H1 (cell line): ENCODE data around the gene GABPB1. TPM values are rescaled to one million over a fixed set of nuclear protein-coding genes. Genes with fewer than 3 reads are reported as not detected.

ENCODE experiments used
- CTCF ChIA-PET: fragments of 300-600 bp; sonication (Branson Sonifier 250); formaldehyde crosslinking; loops from one replicate; lab custom pipeline; 2021; ENCODE audit not compliant: partially characterized antibody; lab: Charles Lee
- POLR2A ChIA-PET: fragments of 300-600 bp; sonication (Branson Sonifier 250); formaldehyde crosslinking; loops from one replicate; lab custom pipeline; 2021; ENCODE audit warnings: inconsistent platforms; ENCODE audit not compliant: partially characterized antibody; lab: Charles Lee
- DNase-seq, 2 experiments: peaks; one replicate each; pipeline versions ENCODE4 v3.0.0 to v3.0.0-alpha.2; 2010 to 2022; ENCODE audit warnings: low spot score in 2 of 2, low read depth in 1 of 2, mixed read lengths in 1 of 2
- FAIRE-seq: peaks from 2 replicates; lab custom pipeline; 2011; peaks lifted over from hg19 to GRCh38; lab: Jason Lieb, UNC
- H2AFZ ChIP-seq: 2 replicates; pipeline ENCODE4 v1.8.1; 2012; ENCODE audit warnings: low read length, inconsistent platforms
- H2AK5ac ChIP-seq: 2 replicates; pipeline ENCODE4 v1.6.1; 2013; ENCODE audit warnings: low read depth, low read length
- H2BK120ac ChIP-seq: replicated peaks from 2 replicates; pipeline ENCODE3; 2013; ENCODE audit warnings: low read depth, low read length, inconsistent platforms
- H2BK12ac ChIP-seq: 2 replicates; pipeline ENCODE4 v1.6.1; 2013; ENCODE audit warnings: low read depth, low read length
- H2BK15ac ChIP-seq: 2 replicates; pipeline ENCODE4 v1.6.1; 2013; ENCODE audit warnings: low read length
- H2BK20ac ChIP-seq: 2 replicates; pipeline ENCODE4 v1.6.1; 2013; ENCODE audit warnings: low read length
- H2BK5ac ChIP-seq: 2 replicates; pipeline ENCODE4 v1.6.1; 2013; ENCODE audit warnings: low read depth, low read length
- H3K14ac ChIP-seq: 2 replicates; pipeline ENCODE4 v1.6.1; 2013; ENCODE audit warnings: inconsistent platforms; ENCODE audit not compliant: insufficient read length
- H3K18ac ChIP-seq: 2 replicates; pipeline ENCODE4 v1.6.1; 2013; ENCODE audit warnings: low read length; ENCODE audit errors: extremely low read depth
- H3K23ac ChIP-seq: 2 replicates; pipeline ENCODE4 v1.6.1; 2013; ENCODE audit warnings: inconsistent platforms; ENCODE audit not compliant: insufficient read length
- H3K23me2 ChIP-seq: 2 replicates; pipeline ENCODE4 v1.6.1; 2013; ENCODE audit warnings: low read depth, low read length
- H3K27ac ChIP-seq: 2 replicates; pipeline ENCODE4 v1.6.1; 2011; ENCODE audit warnings: low read depth, low read length, inconsistent platforms
- H3K27me3 ChIP-seq, 4 experiments: replicated peaks in 1 of 4; 1 replicate in 1 of 4; 2 replicates in 3 of 4; pipeline versions ENCODE4 v1.6.1 to v1.8.1; 2011 to 2013; ENCODE audit warnings: low read length in 3 of 4, mild to moderate bottlenecking in 3 of 4, inconsistent platforms in 2 of 4, mixed read lengths in 2 of 4, moderate library complexity in 1 of 4; ENCODE audit not compliant: control insufficient read depth in 3 of 4, insufficient read depth in 3 of 4; ENCODE audit errors: extremely low read depth in 1 of 4
- H3K36me3 ChIP-seq, 4 experiments: 2 replicates each; pipeline versions ENCODE4 v1.6.1 to v1.8.1; 2011 to 2013; ENCODE audit warnings: mild to moderate bottlenecking in 4 of 4, low read length in 3 of 4, moderate library complexity in 2 of 4, control low read depth in 1 of 4, inconsistent platforms in 1 of 4; ENCODE audit not compliant: insufficient read depth in 4 of 4, control insufficient read depth in 2 of 4
- H3K4ac ChIP-seq: replicated peaks from 2 replicates; pipeline ENCODE3; 2013; ENCODE audit warnings: low read length, low read depth, mixed read lengths, inconsistent platforms; ENCODE audit not compliant: insufficient read length
- H3K4me1 ChIP-seq, 4 experiments: replicated peaks in 1 of 4; 1 replicate in 1 of 4; 2 replicates in 3 of 4; pipeline versions ENCODE4 v1.6.1 to v1.8.1; 2011 to 2013; ENCODE audit warnings: low read length in 3 of 4, inconsistent platforms in 2 of 4, mixed read lengths in 1 of 4; ENCODE audit not compliant: insufficient read depth in 4 of 4, control insufficient read depth in 3 of 4
- H3K4me2 ChIP-seq, 2 experiments: 2 replicates each; pipeline versions ENCODE4 v1.6.1 to v1.8.1; 2011 to 2013; ENCODE audit warnings: low read depth in 2 of 2, low read length in 2 of 2, control low read depth in 1 of 2, inconsistent platforms in 1 of 2, mild to moderate bottlenecking in 1 of 2; ENCODE audit not compliant: insufficient read depth in 1 of 2
- H3K4me3 ChIP-seq, 4 experiments: fragments of 200-600, 300-600 bp in 1 of 4; sonication (generic), shearing (Covaris generic), sonication (Bioruptor Twin) in 1 of 4; 2 replicates each; pipeline versions ENCODE4 v1.5.1 to v1.8.1; 2011 to 2016; ENCODE audit warnings: low read length in 4 of 4, low read depth in 3 of 4, control low read depth in 2 of 4, inconsistent platforms in 2 of 4, mild to moderate bottlenecking in 2 of 4, mixed read lengths in 1 of 4, moderate library complexity in 1 of 4; ENCODE audit not compliant: insufficient read depth in 2 of 4; ENCODE audit errors: extremely low read depth in 1 of 4
- H3K56ac ChIP-seq: replicated peaks from 2 replicates; pipeline ENCODE3; 2013; ENCODE audit warnings: low read depth, mild to moderate bottlenecking, mixed read lengths, low read length, inconsistent platforms; ENCODE audit not compliant: insufficient read length
- H3K79me1 ChIP-seq: 2 replicates; pipeline ENCODE4 v1.6.1; 2013; ENCODE audit warnings: low read depth, low read length, control low read depth
- H3K79me2 ChIP-seq, 2 experiments: 2 replicates each; pipeline versions ENCODE4 v1.6.1 to v1.8.1; 2012 to 2013; ENCODE audit warnings: low read length in 2 of 2, mild to moderate bottlenecking in 2 of 2, inconsistent platforms in 1 of 2; ENCODE audit not compliant: insufficient read depth in 2 of 2, control insufficient read depth in 1 of 2
- H3K9ac ChIP-seq, 4 experiments: replicated peaks in 1 of 4; 1 replicate in 1 of 4; 2 replicates in 3 of 4; pipeline versions ENCODE4 v1.6.1 to v1.8.1; 2011 to 2013; ENCODE audit warnings: low read depth in 3 of 4, low read length in 3 of 4, control low read depth in 2 of 4, mild to moderate bottlenecking in 2 of 4, moderate library complexity in 2 of 4, inconsistent platforms in 1 of 4; ENCODE audit errors: extremely low read depth in 1 of 4
- H3K9me3 ChIP-seq, 2 experiments: 2 replicates each; pipeline versions ENCODE4 v1.6.1 to v1.8.1; 2012 to 2013; ENCODE audit warnings: mild to moderate bottlenecking in 2 of 2, moderate library complexity in 2 of 2, control low read depth in 1 of 2, inconsistent platforms in 1 of 2, low read depth in 1 of 2, low read length in 1 of 2, mixed read lengths in 1 of 2; ENCODE audit not compliant: insufficient read depth in 2 of 2
- H4K20me1 ChIP-seq, 2 experiments: replicated peaks in 1 of 2; 2 replicates each; pipeline versions ENCODE3 to v1.8.1; 2011 to 2013; ENCODE audit warnings: inconsistent platforms in 2 of 2, low read length in 2 of 2, mild to moderate bottlenecking in 1 of 2; ENCODE audit not compliant: insufficient read depth in 2 of 2, control insufficient read depth in 1 of 2
- H4K5ac ChIP-seq: 2 replicates; pipeline ENCODE4 v1.6.1; 2013; ENCODE audit warnings: low read length, low read depth, mixed read lengths, inconsistent platforms; ENCODE audit not compliant: insufficient read length
- H4K8ac ChIP-seq: 2 replicates; pipeline ENCODE4 v1.8.0; 2013; ENCODE audit warnings: mild to moderate bottlenecking, moderate library complexity, low read length, inconsistent platforms; ENCODE audit not compliant: insufficient read depth; ENCODE audit errors: extremely low read depth
- H4K91ac ChIP-seq: replicated peaks from 2 replicates; pipeline ENCODE3; 2013; ENCODE audit warnings: low read length, mixed read lengths, inconsistent platforms; ENCODE audit not compliant: insufficient read length
- ATF2 ChIP-seq: IDR thresholded peaks from 2 replicates; pipeline ENCODE4 v1.6.1; 2012; ENCODE audit warnings: low read length, inconsistent platforms
- BRCA1 ChIP-seq: IDR thresholded peaks from 2 replicates; pipeline ENCODE4 v1.6.1; 2012; ENCODE audit warnings: low read depth, low read length, improper control_type of control experiment
- CBX5 ChIP-seq: fragments of 300-800, 300-1000 bp; sonication (generic); IDR thresholded peaks from 2 replicates; pipeline ENCODE4 v1.7.1; 2016; ENCODE audit warnings: antibody characterized with exemption, low read length, low read depth
- CBX8 ChIP-seq: fragments of 300-800, 300-1000 bp; sonication (generic); IDR thresholded peaks from 2 replicates; pipeline ENCODE4 v1.7.1; 2016; ENCODE audit warnings: low read depth, low read length, borderline replicate concordance
- EP300 ChIP-seq, 2 experiments: IDR thresholded peaks; 1 replicate in 1 of 2; 2 replicates in 1 of 2; pipeline ENCODE4 v1.6.1; 2011 to 2012; ENCODE audit warnings: low read depth in 2 of 2, low read length in 2 of 2, mild to moderate bottlenecking in 2 of 2, borderline replicate concordance in 1 of 2, inconsistent platforms in 1 of 2, moderate library complexity in 1 of 2
- SP4 ChIP-seq: IDR thresholded peaks from 2 replicates; pipeline ENCODE4 v1.6.1; 2012; ENCODE audit warnings: low read length, inconsistent platforms
- WGBS, 2 experiments: shearing (Covaris generic) in 1 of 2; methylation state at CpG; one replicate each; pipeline versions ENCODE4 v1.1.6 to v1.1.7; 2013 to 2015; ENCODE audit warnings: low lambda C conversion rate in 2 of 2, mixed read lengths in 2 of 2, inconsistent platforms in 1 of 2, low coverage in 1 of 2, missing lambda C conversion rate in 1 of 2; ENCODE audit not compliant: insufficient replicate concordance in 2 of 2, insufficient coverage in 1 of 2, insufficient read length in 1 of 2; ENCODE audit errors: extremely low coverage in 1 of 2, missing lambda C conversion rate in 1 of 2; 5-methylcytosine and 5-hydroxymethylcytosine counted together
- polyA plus RNA-seq, 7 experiments: library from polyadenylated mRNA; depleted of rRNA in 3 of 7; stranded (reverse) in 5 of 7; unstranded in 2 of 7; fragments of >200 nt in 5 of 7; fragments of 200-250 nt in 2 of 7; gene quantifications; 1 replicate in 5 of 7; 2 replicates in 1 of 7; 4 replicates in 1 of 7; pipeline versions ENCODE4 v1.2.1 to v1.2.3, GENCODE V29; 2011 to 2013; ENCODE audit warnings: missing spikeins in 2 of 7, mixed read lengths in 2 of 7
- total RNA-seq: library from RNA; stranded (reverse); fragmentation: NEBNext Ultra II Directional; extraction: Animal tissue kit (Norgen Biotek cat#: 25700); gene quantifications from 2 replicates; pipeline ENCODE4 v1.2.1, GENCODE V29; 2021

The GABPB1 gene
- total and polyA plus RNA-seq, 2 of the 8 experiments (the other 6 are each of a cell fraction or from before 2014, with no cell fraction given) = 24.5 to 32.3 TPM

GRCh38 chr15:50260969-50261496 lies 94.0 kb downstream of the GABPB1 start:
- no peak overlapping the region for H3K4me2 ChIP-seq
- no peak overlapping the region for H3K23ac ChIP-seq
- 91% methylated on average over 2 of the region's 2 CpGs; no CpG with 5 or more reads in 1 of the 2 experiments for WGBS, 2 experiments
- H2AFZ ChIP-seq = no peak overlapping the region
- H3K9me3 ChIP-seq = no peaks in the 10 kb centered on the region
- DNase-seq = no peak
- H4K20me1 ChIP-seq = no peaks in the 10 kb centered on the region
- no peaks in the 10 kb centered on the region for H3K23me2 ChIP-seq
- H2BK15ac ChIP-seq = no peak overlapping the region
- H3K27me3 ChIP-seq = no peaks in the 10 kb centered on the region
- H4K91ac ChIP-seq = no peak overlapping the region
- CTCF ChIA-PET = interaction anchor here (1.2 to 1.6 kb wide), 2 partner anchors 12 to 55 kb away, joined by 3 to 7 read pairs; no protein-coding TSS in a partner anchor
- FAIRE-seq = no peak
- no peak overlapping the region for H3K18ac ChIP-seq
- H2AK5ac ChIP-seq = no peak overlapping the region
- POLR2A ChIA-PET = no interaction called here
- H4K8ac ChIP-seq = no peak overlapping the region
- H2BK20ac ChIP-seq = no peak overlapping the region
- H3K4me1 ChIP-seq = peaks cover 0 to 4% (median 1%) of the 10 kb centered on the region in 4 experiments; a peak in 3 of 7 replicates
- H2BK12ac ChIP-seq = no peak overlapping the region
- H3K56ac ChIP-seq = no peak overlapping the region
- H3K27ac ChIP-seq = no peak overlapping the region
- no peaks in the 10 kb centered on the region for H3K36me3 ChIP-seq
- no peak overlapping the region for H3K4ac ChIP-seq
- no peak overlapping the region for H2BK120ac ChIP-seq
- no peak overlapping the region for H3K4me3 ChIP-seq
- H3K14ac ChIP-seq = no peak overlapping the region
- no peaks in the 10 kb centered on the region for H3K79me1 ChIP-seq
- TF ChIP-seq CBX5 = no peak
- no peak for TF ChIP-seq SP4
- no peak for TF ChIP-seq EP300 (IDR thresholded peaks at IDR 0.05; ENCODE audit: borderline replicate concordance in 1 of 2, low read depth in 2 of 2, low read length in 2 of 2)
- no peak for TF ChIP-seq CBX8
- no peak for TF ChIP-seq BRCA1
- TF ChIP-seq ATF2 = no peak
- TF ChIP-seq, all 59 proteins: peak for 0
- Histone ChIP-seq H4K5ac (no peak overlapping the region), H3K9ac (no peak overlapping the region), H2BK5ac (no peak overlapping the region), H3K79me2 (no peaks in the 10 kb centered on the region)
